ENCODE measurements around the gene TUBGCP6. TPM values are rescaled to one million over a fixed set of nuclear protein-coding genes. Genes with fewer than 3 reads are reported as not detected.

TUBGCP6 gene
- total and polyA plus RNA-seq, 2 donors (not counting 1 experiment from before 2014, with no cell fraction given), result 137 to 178 TPM

- 0% methylated on average over 42 of the region's 43 CpGs for WGBS (ENCODE audit: insufficient coverage)
- peak overlapping the region; percentile 98 for H3K4me2 ChIP-seq (replicated peaks; ENCODE audit: low read depth, low read length, poor library complexity, severe bottlenecking)
- peaks cover 0 to 25% of the 10 kb centered on the region in 2 experiments for H3K36me3 ChIP-seq (replicated peaks in 1 of 2; ENCODE audit: control extremely low read depth in 1 of 2, control insufficient read depth in 1 of 2, extremely low read depth in 1 of 2, insufficient read depth in 2 of 2, low read length in 1 of 2)
- H3K4me3 ChIP-seq (ENCODE audit: control extremely low read depth in 1 of 5, extremely low read depth in 1 of 5, insufficient read depth in 1 of 5, low read depth in 2 of 5, low read length in 4 of 5), result peak overlapping the region in 4 of 5 experiments; percentile 36 to 63 (median 52)
- Mint-ChIP-seq H3K4me3 (peak overlapping the region; percentile 86), H3K4me1 (peaks cover 63% of the 10 kb centered on the region), H3K9me3 (ENCODE audit: insufficient read depth) (no peaks in the 10 kb centered on the region), H3K27ac (peak overlapping the region; percentile 99), H3K27me3 (no peaks in the 10 kb centered on the region)
- H3K27me3 ChIP-seq (replicated peaks in 1 of 4; ENCODE audit: control extremely low read depth in 1 of 4, control insufficient read depth in 3 of 4, insufficient read depth in 4 of 4, low read length in 3 of 4), result no peaks in the 10 kb centered on the region
- ChIA-PET POLR2A (interaction anchor here (0.5 to 4.6 kb wide), 23 partner anchors 8 to 349 kb away, joined by 3 to 54 read pairs (median 6); partner anchors contain the start of genes DENND6B, PANX2, PIM3 and PPP6R2), CTCF (interaction anchor here (0.8 to 4.0 kb wide), 18 partner anchors 12 to 335 kb away, joined by 3 to 41 read pairs (median 6); partner anchors contain the start of gene SCO2)
- H3K9me3 ChIP-seq (ENCODE audit: control extremely low read depth in 1 of 3, control insufficient read depth in 2 of 3, insufficient read depth in 1 of 3, low read length in 2 of 3), result peaks cover 0 to 2% (median 0%) of the 10 kb centered on the region in 3 donors
- no peak overlapping the region for H2AFZ ChIP-seq (ENCODE audit: insufficient read depth, low read depth, low read length, poor library complexity, severe bottlenecking)
- H3K79me2 ChIP-seq (ENCODE audit: control insufficient read depth, insufficient read depth, low read length), result peaks cover 26% of the 10 kb centered on the region
- peaks cover 82 to 91% of the 10 kb centered on the region in 2 donors for H3K4me1 ChIP-seq (ENCODE audit: control insufficient read depth in 2 of 2, insufficient read depth in 2 of 2, low read length in 2 of 2)
- H3K27ac ChIP-seq (ENCODE audit: low read length in 2 of 2), result peak overlapping the region; percentile 99 to 100
- peaks cover 7% of the 10 kb centered on the region for H4K20me1 ChIP-seq (ENCODE audit: control insufficient read depth, insufficient read depth, low read length, poor library complexity, severe bottlenecking)
- DNase-seq (peak; percentile 97), ATAC-seq (ENCODE audit: low read depth) (peak; percentile 50)
- TF ChIP-seq CTCF (IDR thresholded peaks at IDR 0.05), result peak; percentile 54
- TF ChIP-seq EZH2 (IDR thresholded peaks at IDR 0.05; ENCODE audit: borderline replicate concordance, insufficient read depth, low read depth, low read length, poor library complexity, severe bottlenecking), result no peak
- peak overlapping the region; percentile 79 for H3K9ac ChIP-seq (ENCODE audit: low read length)
- intact Hi-C loops (cut with micrococcal nuclease), result loop anchor here (1.0 to 5.0 kb wide), 9 partner anchors 10 to 430 kb away; partner anchors contain the start of genes PIM3, TUBGCP6 and ZBED4
Measured at GRCh38 chr22:50190182-50190940, 54.5 kb downstream of the TUBGCP6 start.

All from B cell (primary cell).